A549 (cell line): ENCODE measurements around the gene RPL4.

Experiments
- ATOH8 ChIP-seq: fragments of 250-450 bp; sonication (Bioruptor Pico); IDR thresholded peaks from 2 replicates; pipeline ENCODE4 v1.5.0; 2020; ENCODE audit warnings: low read depth, mild to moderate bottlenecking, moderate library complexity
- CTCF ChIP-seq: fragments of >200 bp; sonication (Bioruptor Twin); formaldehyde crosslinking; IDR thresholded peaks from 3 replicates; pipeline ENCODE4 v1.5.1; 2016
- MAX ChIP-seq: IDR thresholded peaks from 2 replicates; pipeline ENCODE4 v1.6.1; 2012
- POLR2A ChIP-seq: IDR thresholded peaks from 2 replicates; pipeline ENCODE4 v1.6.1; 2012; ENCODE audit warnings: mild to moderate bottlenecking, low read length
- RFX5 ChIP-seq: fragments of 450-650 bp; IDR thresholded peaks from 2 replicates; pipeline ENCODE4 v1.7.1; 2014; ENCODE audit warnings: antibody characterized with exemption, mild to moderate bottlenecking, moderate library complexity

GRCh38 chr15:66503780-66504562 is 684 bp downstream of the RPL4 start:
- TF ChIP-seq CTCF (no peak), ATOH8 (no peak; the same call in 1 of the 2 replicates), POLR2A (no peak), RFX5 (no peak), MAX (peak; percentile 30; the same call in 1 of the 2 replicates)
